Erythroblast (primary cell): Measurements from ENCODE around the gene OR2J1.
"Not testable (repeated sequence)": the region's sequence is repeated elsewhere in the genome, so short reads cannot be mapped to it uniquely, and the experiment has no call there.

Source experiments
- DNase-seq, 2 experiments: peaks; one replicate each; lab custom pipeline; 2025; lab: John Stamatoyannopoulos, UW
- GATA1 ChIP-seq: IDR thresholded peaks from 2 replicates; pipeline ENCODE4 v1.6.1; 2011; ENCODE audit warnings: low read depth, mild to moderate bottlenecking, control low read depth, low read length, moderate library complexity
- POLR2A ChIP-seq: IDR thresholded peaks from 2 replicates; pipeline ENCODE4 v1.6.1; 2011; ENCODE audit warnings: mild to moderate bottlenecking, low read length

The OR2J1 gene

GRCh38 chr6:29131691-29132090, 32.4 kb downstream of the OR2J1 start:
- no peak for DNase-seq
- TF ChIP-seq POLR2A (no peak), GATA1 (no peak)

DNA sequence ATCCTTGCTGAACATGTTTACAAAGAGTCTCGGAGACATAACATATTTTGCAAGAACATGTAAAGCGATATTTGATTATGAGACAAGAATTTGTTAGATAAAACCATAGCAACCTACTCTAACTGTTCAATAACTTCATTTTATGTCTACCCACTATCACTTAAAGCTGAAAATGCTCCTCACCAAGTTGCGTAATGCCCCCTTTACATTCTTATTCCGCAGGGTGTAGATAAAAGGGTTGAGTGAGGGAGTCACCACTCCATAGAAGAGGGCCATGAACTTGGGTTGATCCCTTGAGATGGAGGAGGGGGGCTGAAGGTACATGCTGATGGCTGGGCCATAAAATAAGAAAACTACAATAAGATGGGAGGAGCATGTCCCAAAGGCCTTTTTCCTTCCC, 38.4 kb downstream of the OR2J1 start:
- TF ChIP-seq POLR2A (no peak), GATA1 (no peak)
- DNase-seq = no peak

DNA sequence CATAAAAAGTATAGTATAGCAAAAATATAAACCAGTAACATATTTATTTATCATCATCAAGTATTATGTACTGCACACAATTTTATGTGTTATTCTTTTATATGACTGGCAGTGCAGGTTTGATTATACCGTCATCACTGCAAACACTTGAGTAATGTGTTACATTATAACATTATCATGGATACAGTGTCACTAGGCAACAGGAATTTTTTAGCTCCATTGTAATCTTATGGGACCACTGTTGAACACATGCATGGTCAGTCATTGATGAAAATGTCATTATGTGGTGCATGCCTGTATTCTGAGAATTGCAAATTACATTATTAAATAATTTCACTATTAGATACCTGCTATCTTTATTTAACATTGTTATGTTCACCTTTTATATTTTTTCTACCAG, 42.3 kb downstream of the OR2J1 start:
- no peak for TF ChIP-seq POLR2A
- DNase-seq = no peak

DNA sequence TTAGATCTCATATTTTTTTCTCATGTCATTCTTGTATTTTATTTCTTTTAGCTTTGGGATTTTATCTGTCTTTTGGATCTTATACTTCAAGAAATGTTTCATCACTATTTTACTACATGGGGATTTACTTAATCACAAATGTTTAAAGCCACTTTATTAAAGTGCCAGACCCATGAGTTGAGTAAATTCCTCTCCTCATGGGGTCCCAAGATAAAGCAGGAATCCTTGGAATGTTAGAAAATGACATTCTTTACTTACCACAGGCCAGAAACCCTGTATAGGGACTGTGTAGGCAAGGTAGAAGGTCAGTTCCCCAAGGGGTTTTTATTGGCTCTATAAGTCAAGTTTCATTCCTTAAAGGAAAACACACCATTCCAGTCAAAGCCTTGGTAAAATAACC, 43.0 kb downstream of the OR2J1 start:
- no peak for TF ChIP-seq GATA1
- no peak for TF ChIP-seq POLR2A
- no peak for DNase-seq

DNA sequence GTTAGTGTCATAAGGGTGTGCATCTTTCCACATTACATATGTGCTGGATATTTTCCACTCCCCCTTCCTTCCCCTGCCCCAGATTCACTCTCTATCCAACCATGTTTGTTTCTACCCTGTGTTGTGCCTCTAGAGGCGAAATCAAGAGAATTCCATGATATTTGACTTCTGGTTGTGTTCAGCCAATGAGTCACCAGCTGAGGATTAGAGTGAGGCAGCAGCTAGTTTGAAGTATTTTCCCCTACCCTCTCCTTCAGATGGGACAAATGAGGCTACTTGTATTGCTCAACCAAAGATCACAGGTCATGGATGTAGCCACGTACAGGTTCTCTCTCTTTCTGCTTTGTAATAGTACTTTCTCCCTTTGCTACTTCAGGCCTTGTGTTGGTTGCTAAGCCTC, 46.9 kb downstream of the OR2J1 start:
- TF ChIP-seq POLR2A (no peak), GATA1 (no peak)
- no peak for DNase-seq

DNA sequence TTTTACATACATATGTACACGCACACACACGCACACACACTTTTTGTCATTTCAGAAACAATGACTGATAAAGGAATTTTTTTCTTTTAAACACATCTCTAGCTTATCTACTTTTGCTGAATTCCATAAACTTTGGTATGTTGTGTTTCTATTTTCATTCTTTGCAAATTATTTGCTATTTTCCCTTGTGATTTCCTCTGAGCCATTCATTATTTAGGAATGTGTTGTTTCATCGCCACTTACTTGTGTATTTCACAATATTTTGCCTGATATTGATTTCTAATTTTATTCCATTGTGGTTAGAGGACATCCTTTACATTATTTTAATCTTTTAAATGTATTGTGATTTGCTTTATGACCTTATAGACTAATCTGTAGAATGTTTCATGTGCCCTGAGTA, 47.8 kb downstream of the OR2J1 start:
- TF ChIP-seq POLR2A (no peak), GATA1 (no peak)

DNA sequence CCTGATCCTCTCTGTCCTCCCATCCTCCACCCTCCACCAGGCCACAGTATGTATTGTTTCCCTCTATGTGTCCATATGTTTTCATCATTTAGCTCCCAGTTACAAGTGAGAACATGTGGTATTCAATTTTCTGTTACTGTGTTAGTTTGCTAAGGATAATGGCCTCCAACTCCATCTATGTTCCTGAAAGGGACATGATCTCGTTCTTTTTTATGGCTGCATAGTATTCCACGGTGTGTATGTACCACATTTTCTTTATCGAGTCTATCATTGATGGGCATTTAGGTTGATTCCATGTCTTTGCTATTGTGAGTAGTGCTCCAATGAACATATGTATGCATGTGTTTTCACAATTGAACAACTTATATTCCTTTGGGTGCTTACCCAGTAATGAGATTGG, 50.2 kb downstream of the OR2J1 start:
- DNase-seq = not testable (repeated sequence)

More for the DNA sequence above, 47.8 kb downstream of the OR2J1 start:
- DNase-seq = no peak
